Measurements from ENCODE around the gene DEFB112.

The DEFB112 gene

DNA sequence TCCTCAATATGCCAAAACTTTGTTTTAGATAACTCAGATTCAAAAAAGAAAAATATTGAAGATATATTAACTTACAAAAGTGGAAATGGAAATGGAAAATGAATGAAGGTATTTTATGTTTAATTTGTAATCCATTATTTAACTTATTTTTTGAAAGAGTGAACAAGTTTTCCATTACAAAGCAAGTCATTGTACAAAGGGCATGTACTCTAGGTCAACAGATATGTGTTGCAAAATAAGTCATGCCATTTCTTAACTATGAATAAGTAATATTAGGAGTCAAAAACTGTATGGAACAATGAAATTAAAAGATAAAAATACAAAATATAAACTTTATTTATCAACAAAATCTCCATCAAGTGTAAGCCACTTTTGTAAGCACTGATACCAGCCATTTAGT lies 54.5 kb downstream of the DEFB112 start:
- no peak for DNase-seq (ENCODE audit: low read depth in 2 of 2)

Measured in stimulated activated CD4-positive, alpha-beta T cell treated with anti-CD3 and anti-CD28 coated beads, Interleukin-1b, Interleukin-23, amount 100 ng/mL, for 1 hour (primary cell).